ENCODE data around the gene GSS.

GRCh38 chr20:34923414-34923813 lies 32.2 kb downstream of the GSS start:
- TF ChIP-seq CTCF (IDR thresholded peaks at IDR 0.05) = no peak
- no peak for TF ChIP-seq POLR2A (IDR thresholded peaks at IDR 0.05)
- no peak for TF ChIP-seq EP300 (IDR thresholded peaks at IDR 0.05)
